ENCODE results near the gene SBF1.

The SBF1 gene

GRCh38 chr22:50505776-50506610 lies 31.2 kb upstream of the SBF1 start:
- no peak for DNase-seq

- no peak for DNase-seq
Observed at GRCh38 chr22:50505276-50505775, 30.5 kb upstream of the SBF1 start.

DNA sequence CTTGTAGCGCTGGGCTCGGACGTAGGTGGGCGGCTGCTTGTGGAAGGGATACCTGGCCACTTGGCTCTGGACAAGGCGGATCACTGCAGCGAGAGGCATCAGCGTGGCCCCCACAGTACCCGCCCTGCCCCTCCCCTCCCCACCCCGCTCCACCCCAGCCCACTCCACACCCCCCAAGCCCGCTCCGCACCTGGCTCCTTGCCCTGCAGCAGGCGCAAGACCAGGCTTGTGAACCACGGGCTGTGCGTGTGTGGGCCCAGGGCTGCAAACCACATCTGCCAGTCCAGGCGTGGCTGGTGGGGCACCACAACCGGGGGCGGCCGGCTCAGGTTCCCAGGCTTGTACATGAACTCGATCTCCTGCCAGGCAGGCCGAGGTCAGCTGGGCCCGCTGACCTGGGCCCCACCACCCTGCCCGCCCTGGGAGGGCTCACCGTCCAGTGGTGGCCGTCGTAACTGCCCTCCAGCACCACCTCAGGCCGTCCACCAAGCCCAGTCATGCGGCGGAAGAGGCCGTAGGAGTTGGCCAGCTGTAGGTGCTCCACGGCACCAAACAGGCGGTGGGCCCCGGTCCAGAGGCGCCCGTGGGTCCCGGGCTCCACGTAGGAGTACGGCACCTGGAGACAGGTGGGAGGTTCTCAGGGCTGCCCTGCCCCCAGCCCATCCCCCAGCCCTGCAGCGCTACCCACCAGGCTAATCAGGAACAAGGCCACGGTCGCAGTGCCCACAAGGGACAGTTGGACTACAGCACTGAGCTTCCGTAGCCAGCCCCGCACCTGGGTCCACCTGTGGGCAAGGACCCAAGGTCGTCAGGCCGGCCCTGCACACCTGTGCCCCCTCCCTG lies 29.8 kb upstream of the SBF1 start:
- DNase-seq = no peak

GRCh38 chr22:50503475-50504145 lies 28.8 kb upstream of the SBF1 start:
- no peak for DNase-seq

GRCh38 chr22:50502628-50503474 lies 28.0 kb upstream of the SBF1 start:
- no peak for DNase-seq

GRCh38 chr22:50502096-50502495 lies 27.3 kb upstream of the SBF1 start:
- no peak for DNase-seq

GRCh38 chr22:50500452-50500851 lies 25.6 kb upstream of the SBF1 start:
- DNase-seq = no peak

DNA sequence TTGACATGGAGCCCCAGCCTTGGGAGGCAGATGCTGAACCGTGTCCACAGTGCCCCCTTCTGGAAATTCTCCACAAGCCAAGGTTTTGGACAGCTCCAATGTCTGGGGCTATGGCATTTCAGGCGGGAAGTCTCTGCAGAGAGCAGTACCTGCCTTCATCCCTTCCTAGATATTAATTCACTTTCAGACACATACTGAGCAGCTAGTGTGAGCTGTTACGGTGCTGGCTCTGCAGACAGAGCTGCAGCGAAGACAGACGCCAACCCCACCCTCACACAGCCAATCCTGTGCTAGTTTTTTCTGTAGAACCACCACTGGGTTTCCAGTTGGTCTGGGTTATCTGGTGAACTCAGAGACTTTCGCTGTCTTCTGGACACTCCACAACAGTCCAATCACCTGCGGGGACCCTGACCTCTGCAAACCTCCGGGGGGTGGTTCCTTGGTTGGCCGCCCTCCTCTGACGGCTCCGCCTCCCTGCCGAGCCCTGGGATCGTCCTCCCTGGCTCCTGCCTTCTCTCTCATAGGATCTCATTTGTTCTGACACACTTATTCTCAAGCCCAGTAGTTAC lies 23.6 kb upstream of the SBF1 start:
- peak in 1 of 2 donors; percentile 59 for DNase-seq

DNA sequence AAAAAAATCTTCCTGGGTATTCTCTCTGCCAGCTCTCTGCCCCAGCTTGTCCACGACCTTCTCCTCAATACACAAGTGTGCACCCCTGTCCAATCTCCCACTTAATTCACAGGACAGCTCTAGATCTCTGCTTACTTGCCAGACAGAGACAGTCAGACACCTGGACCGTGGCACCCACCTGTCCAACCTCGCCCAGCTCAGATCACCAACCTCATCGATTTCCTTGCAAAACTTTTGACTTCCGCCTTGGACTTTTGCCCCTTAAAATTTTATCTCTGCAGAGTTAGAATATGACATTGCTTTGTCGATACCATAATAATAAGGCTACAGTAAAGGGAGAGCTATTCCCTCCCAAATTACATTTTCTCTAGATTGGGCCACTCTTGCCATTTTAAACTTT lies 22.3 kb upstream of the SBF1 start:
- DNase-seq = no peak

GRCh38 chr22:50490531-50491308 lies 15.9 kb upstream of the SBF1 start:
- DNase-seq = peak in 1 of 2 donors; percentile 43

- no peak for DNase-seq
Observed at GRCh38 chr22:50489363-50490243, 14.8 kb upstream of the SBF1 start.

GRCh38 chr22:50488886-50489285 lies 14.1 kb upstream of the SBF1 start:
- no peak for DNase-seq

DNA sequence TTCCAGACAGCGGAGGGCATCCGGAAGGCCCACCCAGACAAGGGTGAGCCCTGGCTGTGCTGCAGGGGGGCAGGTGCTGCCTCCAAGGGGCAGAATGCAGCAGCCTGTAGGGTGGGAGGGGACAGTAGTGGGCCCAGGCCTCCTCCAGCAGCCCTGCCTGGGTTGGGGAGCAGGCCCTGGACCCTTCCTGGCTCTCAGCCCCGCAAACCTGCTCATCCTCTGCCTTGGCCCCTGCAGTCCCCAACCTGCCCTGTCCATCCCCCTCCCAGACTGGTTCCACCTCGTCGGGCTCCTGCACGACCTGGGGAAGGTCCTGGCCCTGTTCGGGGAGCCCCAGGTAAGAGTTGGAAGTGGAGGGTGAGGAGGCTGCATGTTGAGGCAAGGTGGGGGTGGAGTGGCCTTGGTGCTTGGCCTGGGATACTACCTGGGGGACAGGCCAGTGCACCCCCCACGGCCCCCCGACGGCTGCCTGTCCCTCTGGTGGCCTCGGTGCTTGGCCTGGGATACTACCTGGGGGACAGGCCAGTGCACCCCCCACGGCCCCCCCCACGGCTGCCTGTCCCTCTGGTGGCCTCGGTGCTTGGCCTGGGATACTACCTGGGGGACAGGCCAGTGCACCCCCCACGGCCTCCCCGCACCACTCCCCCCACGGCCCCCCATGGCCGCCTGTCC lies 13.3 kb upstream of the SBF1 start:
- DNase-seq = no peak

- DNase-seq = no peak
Observed at GRCh38 chr22:50487290-50488005, 12.6 kb upstream of the SBF1 start.

DNA sequence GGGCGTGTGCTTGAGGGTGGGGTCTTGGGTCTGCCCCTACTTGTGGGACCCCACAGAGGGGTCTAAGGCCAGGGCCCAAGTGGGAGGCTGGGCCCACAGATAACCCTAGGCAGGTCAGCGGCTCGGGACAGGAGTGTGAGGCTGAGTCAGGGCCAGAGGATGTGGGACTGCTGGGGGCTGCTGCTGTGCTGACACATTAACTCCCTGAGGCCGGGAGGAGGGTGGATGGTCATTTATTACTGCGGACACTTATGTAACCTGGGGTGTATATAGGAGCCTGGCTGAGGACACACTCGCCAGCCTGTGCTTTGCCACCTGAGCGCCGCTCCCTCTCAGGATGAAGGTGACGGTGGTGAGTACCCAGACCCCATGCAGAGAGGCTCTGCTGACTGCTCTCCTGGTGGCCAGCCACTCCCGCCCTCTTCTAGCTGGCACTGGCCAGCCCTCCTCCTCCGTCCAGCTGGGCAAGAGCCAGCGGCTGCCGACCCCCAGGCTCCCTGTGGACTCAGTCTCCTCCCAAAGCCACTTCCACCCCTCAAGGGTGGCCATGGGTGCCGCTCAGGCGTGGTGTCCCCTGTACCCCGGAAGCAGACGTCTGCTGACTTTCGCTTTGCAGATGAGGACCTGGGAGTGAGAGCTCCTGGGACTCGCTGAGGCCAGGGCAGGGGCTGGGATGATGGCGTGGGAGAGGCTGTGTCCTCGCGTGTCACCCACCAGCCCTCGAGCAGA lies 11.9 kb upstream of the SBF1 start, which contains the start of gene MIOX:
Gene MIOX, plus strand, starts transcription at position 299 of the 729 bp plus-strand sequence. Its CDS starts 39 bp downstream, at position 338.
- no peak for DNase-seq

GRCh38 chr22:50485221-50486131 lies 10.6 kb upstream of the SBF1 start:
- no peak for DNase-seq

Measured in bone marrow (tissue), 2 donors.